HEK293T (cell line): ENCODE data around the gene KCNG2.

Experiments used
- BHLHE40 ChIP-seq: fragments of 450-650 bp; IDR thresholded peaks from 2 replicates; pipeline ENCODE4 v1.6.1; 2016; ENCODE audit warnings: mild to moderate bottlenecking, moderate library complexity, borderline replicate concordance
- LEF1 ChIP-seq: fragments of 450-650 bp; IDR thresholded peaks from 2 replicates; pipeline ENCODE4 v1.6.1; 2017; ENCODE audit warnings: mild to moderate bottlenecking, borderline replicate concordance
- NFRKB ChIP-seq: fragments of 450-650 bp; IDR thresholded peaks from 2 replicates; pipeline ENCODE4 v1.6.1; 2016; ENCODE audit warnings: mild to moderate bottlenecking, moderate library complexity
- SP1 ChIP-seq: fragments of 450-650 bp; IDR thresholded peaks from 2 replicates; pipeline ENCODE4 v1.6.1; 2017

GRCh38 chr18:79879566-79879965, 81.8 kb downstream of the KCNG2 start:
- TF ChIP-seq NFRKB (no peak), BHLHE40 (no peak), SP1 (no peak), LEF1 (no peak)
